LNCAP (cell line): ENCODE results near the gene CEMIP.

Experiments used
- TF ChIP-seq, protein P1 (sequence below): fragments of 450-650 bp; IDR thresholded peaks from 2 replicates; pipeline ENCODE4 v1.5.1; 2017; ENCODE audit warnings: mild to moderate bottlenecking

CEMIP gene

DNA sequence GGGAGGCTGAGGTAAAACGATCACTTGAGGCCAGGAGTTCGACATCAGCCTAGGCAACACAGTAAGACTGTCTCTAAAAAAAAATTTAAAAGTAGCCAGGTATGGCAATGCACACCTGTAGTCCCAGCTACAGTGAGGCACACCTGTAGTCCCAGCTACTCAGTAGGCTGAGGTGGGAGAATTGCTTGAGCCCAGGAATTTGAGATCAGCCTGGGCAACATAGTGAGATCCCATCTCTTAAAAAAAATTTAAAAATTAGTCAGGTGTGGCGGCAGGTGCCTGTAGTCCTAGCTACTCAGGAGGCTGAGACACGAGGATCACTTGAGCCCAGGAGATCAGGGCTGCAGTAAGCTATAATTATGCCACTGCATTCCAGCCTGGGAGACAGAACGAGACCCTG lies 203.7 kb downstream of the CEMIP start:
- TF ChIP-seq, protein P1, sequence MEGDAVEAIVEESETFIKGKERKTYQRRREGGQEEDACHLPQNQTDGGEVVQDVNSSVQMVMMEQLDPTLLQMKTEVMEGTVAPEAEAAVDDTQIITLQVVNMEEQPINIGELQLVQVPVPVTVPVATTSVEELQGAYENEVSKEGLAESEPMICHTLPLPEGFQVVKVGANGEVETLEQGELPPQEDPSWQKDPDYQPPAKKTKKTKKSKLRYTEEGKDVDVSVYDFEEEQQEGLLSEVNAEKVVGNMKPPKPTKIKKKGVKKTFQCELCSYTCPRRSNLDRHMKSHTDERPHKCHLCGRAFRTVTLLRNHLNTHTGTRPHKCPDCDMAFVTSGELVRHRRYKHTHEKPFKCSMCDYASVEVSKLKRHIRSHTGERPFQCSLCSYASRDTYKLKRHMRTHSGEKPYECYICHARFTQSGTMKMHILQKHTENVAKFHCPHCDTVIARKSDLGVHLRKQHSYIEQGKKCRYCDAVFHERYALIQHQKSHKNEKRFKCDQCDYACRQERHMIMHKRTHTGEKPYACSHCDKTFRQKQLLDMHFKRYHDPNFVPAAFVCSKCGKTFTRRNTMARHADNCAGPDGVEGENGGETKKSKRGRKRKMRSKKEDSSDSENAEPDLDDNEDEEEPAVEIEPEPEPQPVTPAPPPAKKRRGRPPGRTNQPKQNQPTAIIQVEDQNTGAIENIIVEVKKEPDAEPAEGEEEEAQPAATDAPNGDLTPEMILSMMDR: no peak

DNA sequence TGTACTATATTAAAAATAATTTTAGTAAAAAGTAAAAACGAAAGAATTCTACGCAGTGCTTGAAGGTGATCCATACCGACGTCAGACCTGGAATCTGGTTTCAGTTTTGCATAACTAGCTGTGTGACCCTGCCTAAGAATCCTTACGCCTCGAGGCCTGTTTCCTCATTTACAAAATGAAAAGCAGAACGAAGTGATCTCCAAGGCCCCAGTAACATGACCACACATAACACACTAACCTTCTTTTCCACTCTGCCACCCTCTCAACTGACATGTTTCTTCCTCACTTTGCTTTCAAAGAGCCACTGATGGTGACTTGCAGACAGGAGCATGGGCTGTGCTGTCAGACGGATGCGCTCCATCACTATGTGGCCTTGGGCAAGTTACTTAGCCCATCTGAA lies 205.7 kb downstream of the CEMIP start:
- TF ChIP-seq, protein P1: no peak

DNA sequence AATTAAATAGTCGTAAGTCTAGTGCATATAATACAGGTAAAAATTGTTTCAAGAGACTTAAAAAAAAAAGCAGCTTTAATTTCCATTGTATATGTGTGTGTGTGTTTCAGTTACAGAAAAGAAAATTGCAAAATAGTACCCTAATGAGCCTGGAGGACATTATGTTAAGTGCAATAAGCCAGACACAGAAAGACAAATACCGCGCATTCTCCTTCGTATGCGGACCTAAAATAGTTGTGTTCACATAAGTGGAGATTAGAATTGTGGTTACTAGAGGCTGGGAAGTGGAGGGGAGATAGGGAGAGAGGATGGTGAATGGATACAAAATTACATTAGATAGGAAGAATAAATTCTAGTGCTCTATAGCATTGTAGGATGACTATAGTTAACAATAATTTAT lies 206.8 kb downstream of the CEMIP start:
- TF ChIP-seq, protein P1: no peak

DNA sequence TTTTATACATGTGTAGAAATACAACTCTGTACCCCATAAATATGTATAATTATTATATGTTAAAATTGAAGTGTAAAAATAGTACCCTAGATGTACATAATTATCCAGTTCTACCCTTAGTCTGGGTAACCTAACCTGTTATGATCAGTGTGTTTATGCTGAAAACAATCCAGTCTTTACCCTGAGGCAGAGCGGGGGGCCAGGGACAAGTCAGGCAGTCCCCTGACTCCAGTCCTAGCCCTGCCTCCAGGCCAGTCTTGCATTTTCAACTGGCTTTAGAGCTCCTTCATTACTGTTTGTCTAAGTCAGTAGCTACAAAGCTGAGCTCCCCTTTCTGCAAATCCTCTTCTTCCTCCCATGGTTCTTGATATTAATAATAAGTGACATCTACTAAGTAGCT lies 207.3 kb downstream of the CEMIP start:
- TF ChIP-seq, protein P1: no peak

DNA sequence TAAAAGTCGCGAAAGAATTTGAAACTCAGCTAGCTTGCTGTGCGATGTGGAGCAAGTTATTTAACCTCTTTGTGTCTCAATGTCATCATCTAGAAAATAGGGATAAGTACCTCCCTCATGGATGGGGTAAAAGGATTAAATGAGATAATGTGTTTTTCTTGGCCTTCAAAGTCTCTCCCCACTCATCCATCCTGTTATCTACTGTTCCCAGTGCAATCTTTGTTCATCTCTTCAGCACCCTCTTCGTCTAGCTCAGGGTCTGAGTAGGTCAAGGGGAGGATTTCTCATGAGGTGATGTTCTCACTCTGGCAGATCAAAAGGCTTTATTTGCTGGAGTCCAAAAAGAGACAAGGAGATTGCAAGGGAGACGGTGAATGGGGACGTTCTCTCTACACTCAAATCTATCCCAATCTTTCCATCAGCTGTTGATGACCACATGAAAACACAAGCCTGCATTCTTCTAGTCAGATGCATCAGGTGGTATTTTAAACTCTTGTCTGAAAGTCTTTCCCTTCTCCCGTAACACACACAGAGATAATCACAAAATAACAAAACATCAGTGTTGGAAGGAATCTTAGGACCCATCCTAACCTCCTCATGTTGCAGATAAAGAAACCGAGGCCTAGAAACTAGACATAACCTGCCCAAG lies 209.1 kb downstream of the CEMIP start:
- TF ChIP-seq, protein P1: no peak

DNA sequence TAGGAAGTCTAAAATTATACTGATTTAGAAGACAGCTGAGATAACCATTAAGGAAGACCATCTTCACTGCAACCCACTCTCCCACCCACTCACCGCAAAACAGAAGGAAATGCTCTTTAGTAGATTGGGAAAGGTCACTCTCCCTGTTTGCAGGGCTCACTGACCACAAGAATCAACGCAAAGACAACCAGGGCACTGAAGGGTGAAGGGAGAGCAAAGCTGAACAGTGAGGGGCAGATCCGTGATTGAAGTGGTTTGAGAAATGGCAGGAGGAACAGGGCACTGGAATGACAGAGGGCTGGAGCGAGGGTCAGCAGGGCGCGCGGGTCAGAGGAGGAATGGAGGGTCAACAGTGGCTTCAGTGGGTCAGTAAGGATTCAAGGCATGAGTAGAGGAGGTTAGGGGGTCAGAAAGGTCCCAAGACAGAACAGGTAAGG lies 209.9 kb downstream of the CEMIP start:
- TF ChIP-seq, protein P1: no peak

DNA sequence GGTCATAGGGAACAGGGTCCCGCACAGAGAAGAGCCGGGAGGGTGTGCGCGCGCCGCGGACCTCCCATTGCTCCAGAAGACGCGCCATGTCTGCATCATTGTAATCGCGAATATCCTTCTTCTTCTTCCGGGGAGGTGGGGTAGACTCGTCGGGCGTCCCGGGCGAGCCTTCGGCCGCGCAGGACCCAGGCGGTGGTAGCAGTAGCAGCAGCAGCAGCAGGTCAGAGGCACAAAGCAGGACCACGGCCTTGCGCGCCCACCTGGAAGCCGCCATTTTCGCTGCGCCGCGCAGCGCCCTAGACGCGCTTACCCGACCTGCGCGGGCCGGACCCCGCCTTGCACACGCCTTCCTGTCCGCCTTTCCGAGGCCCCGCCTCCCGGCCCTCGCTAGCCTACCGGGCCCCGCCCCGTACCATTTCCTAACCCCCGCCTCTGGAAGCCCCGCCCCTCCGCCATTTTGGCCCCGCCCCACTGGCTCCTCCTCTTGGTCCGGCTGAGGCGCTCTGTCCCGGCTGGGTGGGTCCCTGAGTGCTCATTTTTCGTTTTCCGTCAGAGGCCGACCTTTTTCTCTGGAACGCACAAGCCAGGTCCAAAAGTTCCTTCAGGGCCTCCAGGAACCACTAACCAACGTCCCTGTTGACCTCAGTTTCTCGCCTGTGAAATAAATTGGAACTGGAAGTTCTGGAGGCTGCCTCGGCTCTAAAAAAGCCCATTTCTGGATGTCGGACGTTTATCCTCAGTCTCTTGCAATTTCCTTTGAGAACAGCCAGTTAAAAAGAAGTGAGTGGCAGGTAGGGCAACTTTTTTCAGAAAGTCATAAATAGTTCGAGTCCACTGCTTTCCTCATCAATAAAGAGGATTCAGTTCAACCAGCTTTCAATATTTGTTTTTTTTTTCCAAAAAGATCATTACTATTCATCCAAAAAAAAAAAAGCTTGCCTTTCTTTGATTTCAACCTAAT lies 210.6 kb downstream of the CEMIP start, which contains the start of gene MESD:
TSS of gene MESD (minus strand) at position 302 of the 961 bp plus-strand sequence. CDS start at position 274, 28 bp downstream.
- TF ChIP-seq, protein P1: no peak
